COR-L47 (cell line): ENCODE data around the gene FMN1.

Source experiments
- DNase-seq: peaks from one replicate; lab custom pipeline; 2025; lab: John Stamatoyannopoulos, UW

FMN1 gene

DNA sequence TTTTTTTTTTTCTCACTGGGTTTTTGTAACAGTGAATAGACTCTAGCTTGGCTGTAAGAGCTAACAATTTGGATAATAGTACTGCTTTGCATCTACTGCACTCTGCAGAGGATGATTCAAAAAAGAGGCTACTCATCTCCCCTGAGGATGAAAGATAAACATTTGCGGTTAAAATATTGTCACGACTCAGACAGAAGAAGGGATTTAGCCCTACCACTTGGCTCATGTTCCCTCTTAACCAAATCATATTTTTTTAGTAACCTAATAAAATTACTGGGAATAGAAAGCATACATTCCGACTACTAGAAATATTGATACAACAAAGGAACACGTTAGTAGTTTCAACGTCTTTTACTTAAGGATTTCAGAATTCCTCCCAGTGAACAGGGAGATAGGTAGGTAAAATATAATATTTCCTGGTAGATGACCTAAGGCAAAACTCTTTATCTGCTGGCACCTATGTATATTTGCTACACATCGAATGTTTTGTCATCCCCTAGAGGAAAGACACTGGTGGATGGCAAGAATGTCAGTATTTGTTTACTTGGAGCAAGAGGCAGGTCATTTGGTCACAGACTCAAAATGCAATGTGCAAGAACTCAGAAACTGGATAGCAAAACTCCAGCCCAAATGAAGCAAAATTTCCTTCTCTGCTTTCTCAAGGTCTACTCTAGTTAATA lies 365.9 kb downstream of the FMN1 start:
- no peak for DNase-seq

GRCh38 chr15:32826685-32827084 lies 367.8 kb downstream of the FMN1 start:
- no peak for DNase-seq

DNA sequence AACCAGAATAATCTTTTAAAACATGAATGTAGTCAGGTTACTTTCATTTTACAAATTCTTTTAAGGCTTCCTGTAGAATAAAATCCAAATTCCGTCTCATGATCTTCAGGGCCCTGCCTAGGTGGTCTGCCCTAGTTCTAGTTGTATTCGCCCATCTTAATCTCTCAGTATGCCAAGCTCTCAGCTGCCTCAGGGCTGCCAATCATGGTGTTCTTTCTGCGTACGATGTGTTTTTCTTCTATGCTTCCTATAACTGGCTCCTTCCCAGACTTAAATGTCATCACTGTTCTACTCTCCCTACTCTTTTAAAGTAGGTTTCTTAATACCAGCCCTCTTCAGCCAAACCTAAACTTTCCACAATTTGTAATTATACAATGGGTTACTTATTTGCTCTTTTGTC lies 369.3 kb downstream of the FMN1 start:
- DNase-seq, result no peak

DNA sequence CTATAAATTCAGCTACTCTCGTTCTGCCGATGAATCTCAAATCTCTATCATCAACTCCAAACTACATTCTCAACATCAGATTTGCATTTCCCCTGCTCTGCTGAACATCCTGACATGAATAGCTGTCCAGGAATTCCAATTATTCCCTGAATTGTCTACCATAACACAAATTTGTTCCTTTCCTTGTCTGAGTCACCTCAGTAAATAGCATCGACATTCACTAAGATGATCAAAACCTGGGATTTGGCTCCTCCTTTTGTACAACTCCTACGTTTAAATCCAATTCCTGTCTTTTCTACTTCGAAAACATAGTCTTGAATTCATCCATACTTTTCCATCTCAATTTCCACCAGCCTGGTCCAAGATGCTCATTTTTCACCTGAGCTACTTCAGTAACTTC lies 369.7 kb downstream of the FMN1 start:
- DNase-seq, result no peak

GRCh38 chr15:32823750-32824149 lies 370.8 kb downstream of the FMN1 start:
- DNase-seq, result no peak

GRCh38 chr15:32822739-32823138 lies 371.8 kb downstream of the FMN1 start:
- no peak for DNase-seq

GRCh38 chr15:32819448-32819847 lies 375.1 kb downstream of the FMN1 start:
- DNase-seq, result no peak

DNA sequence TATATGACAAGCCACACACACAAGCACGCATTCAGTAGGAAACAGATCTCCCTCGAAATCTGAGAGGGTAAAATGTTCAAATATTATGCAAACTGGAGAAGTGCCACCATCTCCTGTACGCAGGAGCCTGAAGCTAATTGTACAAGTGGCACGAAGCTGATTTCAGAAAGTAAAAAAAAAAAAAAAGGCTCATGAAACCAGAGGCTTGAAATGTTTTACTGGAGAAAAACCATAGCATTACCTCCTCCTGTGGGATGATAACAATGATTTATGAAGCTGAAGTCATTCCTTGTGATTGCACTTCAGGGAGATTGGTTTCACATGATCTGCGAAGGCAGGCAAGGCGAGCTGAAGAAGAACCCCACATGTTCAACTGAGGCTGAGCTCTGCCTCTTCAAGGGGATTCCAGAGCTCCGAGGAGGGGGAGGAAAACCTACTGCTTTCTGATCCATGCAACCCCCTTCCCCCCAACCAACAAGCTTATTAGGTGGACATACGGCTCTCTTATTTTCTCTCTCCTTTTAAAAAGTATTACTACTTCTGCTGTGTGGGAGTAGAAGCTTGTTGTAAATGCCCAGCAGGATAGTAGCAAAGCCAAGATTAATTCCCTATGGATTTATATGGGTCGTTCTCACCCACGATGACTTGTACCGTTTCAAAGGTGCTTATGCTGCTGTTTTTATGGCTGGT lies 375.6 kb downstream of the FMN1 start:
- no peak for DNase-seq

DNA sequence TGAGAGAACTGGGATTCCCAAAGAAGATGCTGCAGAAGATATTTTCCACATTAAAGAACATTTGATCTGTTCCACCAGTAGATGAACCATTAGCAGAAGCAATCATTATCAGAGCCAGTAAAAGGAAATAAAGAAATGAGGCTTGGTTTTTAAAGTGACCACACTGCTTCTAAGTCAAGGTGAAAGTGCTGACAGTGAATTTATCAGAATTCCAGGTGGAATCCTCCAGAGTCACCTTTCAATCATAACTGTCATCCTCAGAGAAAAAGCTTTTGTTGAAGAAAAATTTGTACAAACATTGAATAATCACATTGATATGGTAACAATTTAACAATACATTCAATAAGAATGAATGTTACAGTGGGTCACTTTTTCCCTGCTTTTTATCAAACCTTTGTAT lies 376.9 kb downstream of the FMN1 start:
- no peak for DNase-seq

DNA sequence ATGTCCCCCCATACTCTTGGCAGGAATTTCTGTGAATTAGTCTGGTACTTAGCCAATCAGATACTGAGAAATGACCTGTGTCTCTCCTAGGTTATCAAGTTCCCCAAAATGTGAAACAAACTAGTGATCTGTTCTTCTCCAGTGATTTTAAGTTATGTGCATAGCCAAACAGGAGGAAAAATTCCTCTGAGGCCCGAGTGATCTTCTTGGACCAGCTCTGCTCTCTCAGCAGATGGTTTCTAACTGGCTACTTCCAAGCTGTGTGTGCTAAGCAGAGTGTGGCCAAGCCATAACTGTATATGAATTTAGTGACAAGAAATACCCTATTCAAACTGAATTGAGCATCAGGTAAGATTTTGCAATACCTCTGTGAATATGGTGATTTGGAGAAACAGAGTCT lies 387.2 kb downstream of the FMN1 start:
- no peak for DNase-seq

DNA sequence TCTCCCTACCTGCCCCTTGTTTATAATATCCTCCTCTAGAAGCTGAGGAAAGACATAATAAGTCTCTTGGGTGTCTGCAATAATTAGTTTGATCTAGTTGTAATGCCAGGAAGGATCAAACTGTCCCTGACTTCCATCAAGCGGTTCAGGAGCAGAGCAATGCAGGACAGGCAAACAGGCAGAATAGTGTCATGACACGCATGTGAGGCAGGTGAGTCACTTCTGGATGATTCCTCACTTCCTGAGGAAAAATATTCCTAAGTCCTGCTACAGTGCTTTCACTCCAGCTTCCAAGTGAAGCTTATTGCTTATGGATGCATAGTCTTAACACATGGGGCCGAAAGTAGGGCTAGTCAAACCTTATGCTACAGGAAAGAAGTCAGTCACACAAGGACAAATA lies 390.9 kb downstream of the FMN1 start:
- no peak for DNase-seq

GRCh38 chr15:32802286-32802936 lies 392.1 kb downstream of the FMN1 start:
- no peak for DNase-seq

DNA sequence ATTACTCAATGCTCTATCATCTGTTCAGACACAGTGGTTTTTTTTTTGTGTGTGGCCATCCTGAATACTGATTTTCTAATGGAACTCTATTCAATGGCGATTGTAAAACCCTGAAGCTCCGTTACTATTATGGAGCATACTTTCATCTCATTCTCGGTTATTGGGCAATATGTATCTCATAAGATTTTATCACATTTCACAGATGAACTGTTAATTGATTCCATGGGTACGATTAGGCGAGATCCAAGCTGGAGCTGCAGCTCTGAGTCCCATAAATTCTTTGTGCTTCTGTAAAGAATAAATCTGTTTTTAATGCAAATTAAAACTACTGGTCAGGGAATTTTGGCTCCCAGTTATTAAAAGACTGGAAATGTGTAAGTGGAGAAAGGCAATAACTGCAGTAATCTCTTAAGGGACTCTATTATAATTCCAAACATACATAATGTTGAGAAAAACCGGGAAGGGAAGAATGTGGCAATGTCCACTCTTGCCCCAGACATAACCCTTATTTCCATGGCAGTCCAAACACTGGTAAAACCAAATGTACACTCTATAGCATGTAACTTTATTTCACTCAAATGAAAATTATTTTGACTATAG lies 394.5 kb downstream of the FMN1 start:
- DNase-seq, result no peak

DNA sequence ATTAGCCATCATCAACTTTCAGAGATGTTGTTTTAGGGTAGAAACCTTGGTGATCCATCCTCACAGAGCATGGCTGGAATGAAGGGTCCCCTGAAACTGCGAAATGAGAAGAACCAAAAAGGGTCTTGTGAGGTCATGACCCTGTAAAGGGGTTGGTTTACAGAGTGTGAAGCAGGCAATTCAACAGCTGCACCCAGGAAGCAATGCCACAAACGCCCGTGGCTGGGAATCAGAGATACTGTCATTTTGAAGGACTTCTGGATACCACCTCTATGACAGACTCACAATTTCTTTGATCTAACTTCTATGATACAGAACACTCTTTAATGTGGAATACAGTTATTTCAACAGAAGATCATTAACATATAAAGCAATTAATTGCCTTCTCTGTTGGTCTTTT lies 397.7 kb downstream of the FMN1 start:
- no peak for DNase-seq

GRCh38 chr15:32794973-32795372 lies 399.5 kb downstream of the FMN1 start:
- no peak for DNase-seq

- no peak for DNase-seq
These were observed 402.1 kb downstream of the FMN1 start for GRCh38 chr15:32792436-32792835.

GRCh38 chr15:32790352-32790999 lies 404.0 kb downstream of the FMN1 start:
- no peak for DNase-seq

GRCh38 chr15:32787949-32788348 lies 406.6 kb downstream of the FMN1 start:
- DNase-seq, result no peak

GRCh38 chr15:32786906-32787305 lies 407.6 kb downstream of the FMN1 start:
- no peak for DNase-seq

DNA sequence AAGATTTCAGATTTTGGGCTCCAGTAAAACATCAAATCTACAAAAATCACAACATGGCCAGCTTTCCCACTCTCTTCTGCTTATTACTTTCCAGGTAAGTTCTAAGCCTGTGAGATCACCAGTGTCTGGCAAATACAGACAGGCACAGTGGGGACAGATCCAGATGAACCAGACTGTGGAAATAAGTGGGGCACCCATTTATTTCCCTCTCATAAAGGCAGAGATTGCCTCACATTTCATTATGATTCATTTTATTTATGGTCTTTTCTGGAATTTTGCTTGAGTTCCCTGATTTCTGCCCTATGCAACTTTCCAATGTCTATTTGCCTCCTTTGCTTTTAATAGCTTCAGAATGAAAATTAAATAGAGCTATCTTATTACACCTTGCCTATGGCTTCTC lies 409.9 kb downstream of the FMN1 start:
- no peak for DNase-seq

DNA sequence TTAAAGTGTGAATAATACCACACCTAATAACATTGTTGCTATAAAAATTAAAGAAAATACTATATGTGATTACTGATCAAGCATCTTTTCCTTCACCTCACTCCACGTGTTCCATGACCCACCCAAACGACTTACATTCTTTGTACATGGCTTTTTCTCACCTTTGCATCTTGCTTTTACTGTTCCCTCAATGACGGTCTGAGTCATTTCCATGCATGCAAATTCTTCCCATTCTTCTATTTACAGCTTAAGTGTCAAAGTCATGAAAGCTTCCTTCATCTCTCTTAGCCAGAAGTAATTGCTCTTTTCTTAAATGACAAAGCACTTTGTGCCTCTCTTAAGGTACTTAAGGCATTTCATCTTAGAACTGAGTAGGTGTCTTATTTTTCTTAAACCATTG lies 412.7 kb downstream of the FMN1 start:
- DNase-seq, result no peak

DNA sequence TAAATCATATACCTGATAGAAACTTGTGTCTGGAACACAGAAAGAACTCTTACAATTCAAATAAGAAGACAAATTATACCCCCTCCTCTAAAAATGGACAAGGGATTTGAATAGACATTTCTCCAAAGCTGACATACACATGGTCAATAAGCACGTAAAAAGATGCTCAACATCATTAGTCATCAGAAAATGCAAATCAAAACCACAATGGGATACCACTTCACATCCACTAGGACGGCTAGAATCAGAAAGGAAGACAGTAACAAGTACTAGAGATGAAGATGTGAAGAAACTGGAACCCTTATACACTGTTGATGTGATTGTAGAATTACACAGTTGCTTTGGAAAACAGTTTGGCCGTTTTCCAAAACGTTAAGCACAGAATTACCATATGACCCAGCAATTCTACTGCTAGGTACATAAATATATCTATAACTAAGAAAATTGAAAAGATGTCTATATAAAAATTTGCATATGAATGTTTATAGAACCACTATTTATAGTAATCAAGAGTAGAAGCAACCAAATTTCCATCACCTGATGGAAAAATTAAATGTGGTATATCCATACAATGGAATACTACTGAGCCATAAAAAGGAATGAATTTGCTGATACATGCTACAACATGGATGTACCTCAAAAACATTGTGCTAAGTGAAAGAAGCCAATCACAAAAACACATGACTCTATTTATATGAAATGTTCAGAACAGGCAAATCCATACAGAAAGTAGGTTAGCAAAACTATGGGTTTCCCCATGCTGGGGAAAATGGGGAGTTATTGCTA lies 415.9 kb downstream of the FMN1 start:
- DNase-seq, result no peak
